Common myeloid progenitor, CD34-positive (primary cell): ENCODE results near the gene A2ML1.
"Not testable (repeated sequence)": the region's sequence is repeated elsewhere in the genome, so short reads cannot be mapped to it uniquely, and the experiment has no call there.

Experiments
- CTCF ChIA-PET: fragments of 350-600 bp; sonication (Branson Sonifier 250); formaldehyde crosslinking; loops from one replicate; lab custom pipeline; 2021; ENCODE audit warnings: antibody characterized with exemption; lab: Charles Lee
- POLR2A ChIA-PET: fragments of 350-600 bp; sonication (Branson Sonifier 250); formaldehyde crosslinking; loops from one replicate; lab custom pipeline; 2021; ENCODE audit warnings: antibody characterized with exemption; lab: Charles Lee
- DNase-seq, 3 donors: peaks; one replicate each; pipeline versions ENCODE4 v3.0.0 to v3.0.0-alpha.2; 2013
- H3K27ac ChIP-seq, 2 experiments: 1 replicate in 1 of 2; 2 replicates in 1 of 2; pipeline ENCODE4 v1.7.0; 2013; ENCODE audit warnings: inconsistent platforms in 2 of 2, low read length in 2 of 2, mild to moderate bottlenecking in 2 of 2, low read depth in 1 of 2, moderate library complexity in 1 of 2; ENCODE audit not compliant: severe bottlenecking in 2 of 2, insufficient read depth in 1 of 2, poor library complexity in 1 of 2
- H3K27me3 ChIP-seq, 5 experiments: replicated peaks in 2 of 5; 1 replicate in 3 of 5; 2 replicates in 2 of 5; pipeline versions ENCODE4 v1.6.1 to v1.7.0; 2013; ENCODE audit warnings: low read length in 4 of 5, mild to moderate bottlenecking in 2 of 5, moderate library complexity in 2 of 5, inconsistent platforms in 1 of 5; ENCODE audit not compliant: insufficient read depth in 5 of 5, control insufficient read depth in 4 of 5
- H3K36me3 ChIP-seq, 4 experiments: 1 replicate in 2 of 4; 2 replicates in 2 of 4; pipeline versions ENCODE4 v1.6.1 to v1.7.0; 2013; ENCODE audit warnings: low read length in 3 of 4, control low read depth in 1 of 4, mild to moderate bottlenecking in 1 of 4; ENCODE audit not compliant: control insufficient read depth in 4 of 4, insufficient read depth in 4 of 4
- H3K4me1 ChIP-seq, 4 experiments: 1 replicate in 3 of 4; 2 replicates in 1 of 4; pipeline versions ENCODE4 v1.6.1 to v1.7.1; 2013; ENCODE audit warnings: low read length in 3 of 4, mild to moderate bottlenecking in 3 of 4, control low read depth in 1 of 4, inconsistent platforms in 1 of 4, moderate library complexity in 1 of 4; ENCODE audit not compliant: control insufficient read depth in 4 of 4, insufficient read depth in 4 of 4; ENCODE audit errors: control extremely low read depth in 1 of 4
- H3K4me3 ChIP-seq, 7 experiments: 1 replicate in 4 of 7; 2 replicates in 3 of 7; pipeline versions ENCODE4 v1.5.1 to v1.7.0; 2013; ENCODE audit warnings: mild to moderate bottlenecking in 7 of 7, low read length in 6 of 7, moderate library complexity in 6 of 7, inconsistent platforms in 2 of 7, low read depth in 2 of 7, control low read depth in 1 of 7; ENCODE audit not compliant: insufficient read depth in 4 of 7, control insufficient read depth in 1 of 7; ENCODE audit errors: extremely low read depth in 1 of 7
- H3K9me3 ChIP-seq, 5 experiments: 1 replicate in 4 of 5; 2 replicates in 1 of 5; pipeline versions ENCODE4 v1.6.1 to v1.7.1; 2013; ENCODE audit warnings: low read length in 4 of 5, mild to moderate bottlenecking in 2 of 5, inconsistent platforms in 1 of 5, low read depth in 1 of 5, moderate library complexity in 1 of 5; ENCODE audit not compliant: control insufficient read depth in 4 of 5, insufficient read depth in 2 of 5; ENCODE audit errors: control extremely low read depth in 1 of 5
- WGBS: methylation state at CpG from one replicate; pipeline ENCODE4 v1.1.5; 2013; ENCODE audit not compliant: insufficient coverage; 5-methylcytosine and 5-hydroxymethylcytosine counted together

A2ML1 gene

DNA sequence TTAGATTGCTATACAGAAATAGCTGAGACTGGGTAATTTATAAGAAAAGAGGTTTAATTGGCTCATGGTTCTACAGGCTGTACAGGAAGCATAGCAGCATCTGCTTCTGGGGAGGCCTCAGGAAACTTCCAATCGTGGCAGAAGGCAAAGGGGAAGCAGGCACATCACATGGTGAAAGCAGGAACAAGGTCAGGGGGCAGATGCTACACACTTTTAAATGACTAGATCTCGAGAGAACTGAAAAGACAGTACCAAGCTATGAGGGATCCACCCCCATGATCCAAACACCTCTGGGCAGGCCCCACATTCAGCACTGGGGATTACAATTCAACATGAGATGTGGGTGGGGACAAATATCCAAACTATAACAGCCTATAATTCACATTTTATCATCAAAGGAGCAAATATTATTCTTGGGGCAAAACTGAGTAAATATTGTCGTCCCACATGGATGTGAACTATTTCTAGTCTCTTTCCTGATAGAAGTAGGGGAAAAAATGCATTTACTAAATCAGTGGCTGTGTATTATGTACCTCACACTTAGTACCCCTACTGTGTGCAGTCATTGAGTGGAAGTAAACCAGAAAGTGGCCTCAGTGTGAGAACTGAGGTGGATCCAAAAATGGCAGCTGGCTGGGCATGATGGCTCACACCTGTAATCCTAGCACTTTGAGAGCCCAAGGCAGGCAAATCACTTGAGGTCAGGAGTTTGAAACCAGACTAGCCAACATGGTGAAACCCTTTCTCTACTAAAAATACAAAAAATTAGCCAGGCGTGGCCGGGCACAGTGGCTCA, 25.4 kb upstream of the A2ML1 start:
- no peak for DNase-seq
- Histone ChIP-seq H3K4me1 (no peaks in the 10 kb centered on the region), H3K9me3 (no peaks in the 10 kb centered on the region), H3K27ac (no peak overlapping the region), H3K36me3 (no peaks in the 10 kb centered on the region), H3K27me3 (no peaks in the 10 kb centered on the region), H3K4me3 (no peak overlapping the region)
- CTCF ChIA-PET = interaction anchor here (1.6 kb wide), 1 partner anchor 20 kb away, joined by 4 read pairs; no protein-coding TSS in a partner anchor
- POLR2A ChIA-PET = no interaction called here
- 93% methylated on average over 5 of the region's 5 CpGs for WGBS

DNA sequence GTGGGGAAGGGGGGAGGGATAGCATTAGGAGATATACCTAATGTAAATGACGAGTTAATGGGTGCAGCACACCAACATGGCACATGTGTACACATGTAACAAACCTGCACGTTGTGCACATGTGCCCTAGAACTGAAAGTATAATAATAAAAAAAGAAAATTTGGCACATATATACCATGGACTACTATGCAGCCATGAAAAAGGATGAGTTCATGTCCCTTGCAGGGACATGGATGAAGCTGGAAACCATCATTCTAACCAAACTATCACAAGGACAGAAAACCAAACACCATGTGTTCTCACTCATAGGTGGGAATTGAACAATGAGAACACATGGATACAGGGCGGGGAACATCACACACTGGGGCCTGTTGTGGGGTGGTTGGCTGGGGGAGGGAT, 21.2 kb upstream of the A2ML1 start:
- H3K27ac ChIP-seq, H3K27me3 ChIP-seq, CTCF ChIA-PET, DNase-seq, POLR2A ChIA-PET, H3K4me1 ChIP-seq, H3K4me3 ChIP-seq, H3K36me3 ChIP-seq, H3K9me3 ChIP-seq: not testable (repeated sequence)
- no CpG with 5 or more reads among the region's 3 CpGs for WGBS

GRCh38 chr12:8804833-8805232, 17.6 kb upstream of the A2ML1 start:
- WGBS = 88% methylated on average over 1 of the region's 3 CpGs
- CTCF ChIA-PET, H3K4me3 ChIP-seq, H3K9me3 ChIP-seq, H3K36me3 ChIP-seq, DNase-seq, H3K4me1 ChIP-seq, H3K27ac ChIP-seq, H3K27me3 ChIP-seq: not testable (repeated sequence)
- POLR2A ChIA-PET = interaction anchor here (0.6 kb wide), 1 partner anchor 117 kb away, joined by 3 read pairs; no protein-coding TSS in a partner anchor

DNA sequence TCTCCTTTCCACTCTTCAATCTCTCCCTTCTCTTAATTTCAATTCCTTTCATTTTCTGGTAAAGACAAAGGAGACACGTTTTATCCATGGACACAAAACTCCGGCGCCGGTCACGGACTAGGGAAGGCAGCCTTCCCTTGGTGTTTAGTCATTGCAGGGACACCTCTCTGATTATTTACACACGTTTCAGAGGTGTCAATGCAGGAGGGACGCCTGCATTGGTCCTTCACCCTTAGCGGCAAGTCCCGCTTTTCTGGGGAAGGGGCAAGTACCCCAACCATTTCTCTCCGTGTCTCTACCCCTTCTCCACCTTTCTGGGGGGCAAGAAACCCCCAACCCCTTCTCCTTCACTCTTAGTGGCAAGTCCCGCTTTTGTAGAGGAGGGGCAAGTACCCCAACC, 16.9 kb upstream of the A2ML1 start:
- H3K4me1 ChIP-seq, CTCF ChIA-PET, DNase-seq, H3K4me3 ChIP-seq, H3K27me3 ChIP-seq, H3K9me3 ChIP-seq, H3K36me3 ChIP-seq, POLR2A ChIA-PET, H3K27ac ChIP-seq: not testable (repeated sequence)
- WGBS = 93% methylated on average over 11 of the region's 11 CpGs

DNA sequence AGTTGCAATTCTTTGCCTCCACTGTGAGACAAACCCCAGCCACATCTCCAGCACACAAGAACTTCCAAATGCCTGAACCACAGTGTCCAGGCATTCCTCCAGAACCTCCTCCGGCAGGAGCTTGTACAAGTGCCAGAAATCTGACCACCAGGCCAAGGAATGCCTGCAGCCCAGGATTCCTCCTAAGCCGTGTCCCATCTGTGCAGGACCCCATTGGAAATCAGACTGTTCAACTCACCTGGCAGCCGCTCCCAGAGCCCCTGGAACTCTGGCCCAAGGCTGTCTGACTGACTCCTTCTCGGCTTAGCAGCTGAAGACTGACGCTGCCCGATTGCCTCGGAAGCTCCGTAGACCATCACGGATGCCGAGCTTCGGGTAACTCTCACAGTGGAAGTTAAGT, 15.3 kb upstream of the A2ML1 start:
- WGBS = 100% methylated on average over 4 of the region's 11 CpGs
- DNase-seq = not testable (repeated sequence)

GRCh38 chr12:8810112-8810511, 12.3 kb upstream of the A2ML1 start:
- H3K27me3 ChIP-seq, CTCF ChIA-PET, H3K4me3 ChIP-seq, H3K36me3 ChIP-seq, H3K9me3 ChIP-seq, H3K4me1 ChIP-seq, DNase-seq, H3K27ac ChIP-seq: not testable (repeated sequence)
- POLR2A ChIA-PET = interaction anchor here (0.6 kb wide), 1 partner anchor 266 kb away, joined by 4 read pairs; no protein-coding TSS in a partner anchor
- 98% methylated on average over 5 of the region's 7 CpGs for WGBS

More for the DNA sequence above, 15.3 kb upstream of the A2ML1 start:
- H3K27ac ChIP-seq, CTCF ChIA-PET, H3K9me3 ChIP-seq, H3K36me3 ChIP-seq, H3K27me3 ChIP-seq, H3K4me3 ChIP-seq, H3K4me1 ChIP-seq, POLR2A ChIA-PET: not testable (repeated sequence)

DNA sequence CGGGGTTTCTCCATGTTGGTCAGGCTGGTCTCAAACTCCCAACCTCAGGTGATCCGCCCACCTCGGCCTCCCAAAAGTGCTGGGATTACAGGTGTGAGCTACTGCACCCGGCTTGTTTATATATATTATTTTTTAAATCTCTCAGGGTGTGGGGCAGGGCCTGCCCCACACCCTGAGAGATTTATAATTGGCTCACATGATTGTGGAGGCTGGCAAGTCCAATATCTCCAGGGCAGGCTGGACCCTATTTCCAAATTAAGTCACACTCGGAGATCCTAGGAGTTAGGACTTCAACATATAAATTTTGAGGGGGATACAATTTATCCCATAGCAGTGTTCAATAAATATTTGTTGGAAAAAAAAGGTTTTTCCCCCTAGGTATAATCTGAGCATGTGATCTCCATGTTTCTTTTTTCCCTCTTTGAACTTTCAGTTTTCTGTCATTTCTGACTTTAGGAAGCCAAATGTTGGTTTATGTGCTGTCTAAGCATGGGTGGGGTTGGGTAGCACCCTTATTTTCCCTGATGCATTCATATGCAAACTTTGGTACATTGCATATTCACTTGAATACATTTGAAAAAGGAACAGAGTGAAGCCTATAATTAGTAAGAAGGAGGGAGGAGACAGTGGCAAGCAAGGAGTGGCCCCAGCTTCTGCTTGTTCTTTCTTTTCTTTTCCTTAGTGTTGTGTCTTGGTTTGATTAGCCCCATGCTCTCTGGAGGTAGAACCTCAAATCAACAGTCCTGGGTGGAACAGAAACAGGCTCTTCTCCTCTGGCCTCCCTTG, 8.7 kb upstream of the A2ML1 start:
- H3K27me3 ChIP-seq = no peaks in the 10 kb centered on the region
- WGBS = no CpG with 5 or more reads among the region's 5 CpGs
- no peak overlapping the region for H3K4me3 ChIP-seq
- H3K9me3 ChIP-seq = no peaks in the 10 kb centered on the region
- POLR2A ChIA-PET = no interaction called here
- H3K4me1 ChIP-seq = no peaks in the 10 kb centered on the region
- H3K27ac ChIP-seq = no peak overlapping the region
- no peak for DNase-seq
- no peaks in the 10 kb centered on the region for H3K36me3 ChIP-seq
- CTCF ChIA-PET = no interaction called here
